Fibroblast of pulmonary artery (primary cell): Measurements from ENCODE around the gene ZNF830.
"Not testable (repeated sequence)": the region's sequence is repeated elsewhere in the genome, so short reads cannot be mapped to it uniquely, and the experiment has no call there.

ENCODE experiments used
- DNase-seq: peaks from one replicate; pipeline ENCODE4 v3.0.0-alpha.2; 2010; ENCODE audit warnings: low read depth
- H3K4me3 ChIP-seq: replicated peaks from 2 replicates; pipeline ENCODE4 v1.5.1; 2011; ENCODE audit warnings: low read depth, mild to moderate bottlenecking, control low read depth, low read length, moderate library complexity
- CTCF ChIP-seq: IDR thresholded peaks from 2 replicates; pipeline ENCODE4 v1.5.1; 2011; ENCODE audit warnings: mild to moderate bottlenecking, control low read depth, low read length, inconsistent platforms; ENCODE audit errors: missing control alignments

The ZNF830 gene

GRCh38 chr17:34991606-34992005 is 30.3 kb downstream of the ZNF830 start:
- DNase-seq = no peak
- H3K4me3 ChIP-seq = no peak overlapping the region
- no peak for TF ChIP-seq CTCF

GRCh38 chr17:34993031-34993430 is 31.7 kb downstream of the ZNF830 start:
- no peak overlapping the region for H3K4me3 ChIP-seq
- no peak for TF ChIP-seq CTCF
- no peak for DNase-seq

GRCh38 chr17:34996422-34997285 is 35.3 kb downstream of the ZNF830 start:
- no peak overlapping the region for H3K4me3 ChIP-seq
- no peak for DNase-seq
- TF ChIP-seq CTCF = no peak

GRCh38 chr17:34997355-34997862 is 36.1 kb downstream of the ZNF830 start:
- no peak for TF ChIP-seq CTCF
- no peak overlapping the region for H3K4me3 ChIP-seq
- DNase-seq = peak; percentile 91

- no peak overlapping the region for H3K4me3 ChIP-seq
- peak; percentile 90 for TF ChIP-seq CTCF
- peak; percentile 79 for DNase-seq
Observed at GRCh38 chr17:34998205-34998604, 36.9 kb downstream of the ZNF830 start.

GRCh38 chr17:34999456-34999855 is 38.1 kb downstream of the ZNF830 start:
- no peak for DNase-seq
- no peak for TF ChIP-seq CTCF

GRCh38 chr17:35000965-35001364 is 39.6 kb downstream of the ZNF830 start:
- not testable (repeated sequence) for H3K4me3 ChIP-seq, DNase-seq

More at GRCh38 chr17:34999456-34999855, 38.1 kb downstream of the ZNF830 start:
- H3K4me3 ChIP-seq = no peak overlapping the region
